ENCODE measurements around the gene TMEM179. TPM values are rescaled to one million over a fixed set of nuclear protein-coding genes. Genes with fewer than 3 reads are reported as not detected.

TMEM179 gene
- total RNA-seq, 2 donors from 2014 or later, result 8.2 to 15.7 TPM

- no peaks in the 10 kb centered on the region for H3K36me3 Mint-ChIP-seq (ENCODE audit: low read depth)
- H3K4me3 Mint-ChIP-seq, result no peak overlapping the region
- H3K27ac Mint-ChIP-seq, result no peak overlapping the region
- 78 to 90% methylated on average over 9 to 14 of the region's 14 CpGs for WGBS, 2 experiments (ENCODE audit: insufficient coverage in 1 of 2, insufficient read length in 1 of 2)
- no peaks in the 10 kb centered on the region for H3K36me3 ChIP-seq (ENCODE audit: control insufficient read depth, insufficient read depth, low read length)
- H3K27me3 Mint-ChIP-seq (ENCODE audit: insufficient read depth), result no peaks in the 10 kb centered on the region
- H3K27me3 ChIP-seq (ENCODE audit: control insufficient read depth, insufficient read depth, low read length, poor library complexity, severe bottlenecking), result no peaks in the 10 kb centered on the region
- H3K4me1 Mint-ChIP-seq, result peaks cover 11% of the 10 kb centered on the region
- H3K9ac ChIP-seq (ENCODE audit: extremely low read depth, low read length, poor library complexity, severe bottlenecking), result no peak overlapping the region
- no peaks in the 10 kb centered on the region for H3K9me3 ChIP-seq (ENCODE audit: control insufficient read depth, low read length)
- TF ChIP-seq, protein P1, sequence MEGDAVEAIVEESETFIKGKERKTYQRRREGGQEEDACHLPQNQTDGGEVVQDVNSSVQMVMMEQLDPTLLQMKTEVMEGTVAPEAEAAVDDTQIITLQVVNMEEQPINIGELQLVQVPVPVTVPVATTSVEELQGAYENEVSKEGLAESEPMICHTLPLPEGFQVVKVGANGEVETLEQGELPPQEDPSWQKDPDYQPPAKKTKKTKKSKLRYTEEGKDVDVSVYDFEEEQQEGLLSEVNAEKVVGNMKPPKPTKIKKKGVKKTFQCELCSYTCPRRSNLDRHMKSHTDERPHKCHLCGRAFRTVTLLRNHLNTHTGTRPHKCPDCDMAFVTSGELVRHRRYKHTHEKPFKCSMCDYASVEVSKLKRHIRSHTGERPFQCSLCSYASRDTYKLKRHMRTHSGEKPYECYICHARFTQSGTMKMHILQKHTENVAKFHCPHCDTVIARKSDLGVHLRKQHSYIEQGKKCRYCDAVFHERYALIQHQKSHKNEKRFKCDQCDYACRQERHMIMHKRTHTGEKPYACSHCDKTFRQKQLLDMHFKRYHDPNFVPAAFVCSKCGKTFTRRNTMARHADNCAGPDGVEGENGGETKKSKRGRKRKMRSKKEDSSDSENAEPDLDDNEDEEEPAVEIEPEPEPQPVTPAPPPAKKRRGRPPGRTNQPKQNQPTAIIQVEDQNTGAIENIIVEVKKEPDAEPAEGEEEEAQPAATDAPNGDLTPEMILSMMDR (conservative IDR thresholded peaks at IDR 0.05), result no peak
- peaks cover 7% of the 10 kb centered on the region for H3K4me1 ChIP-seq (ENCODE audit: control insufficient read depth, insufficient read depth, low read length)
- DNase-seq, result no peak
- no peak overlapping the region for H3K4me3 ChIP-seq (ENCODE audit: low read length)
- H3K9me3 Mint-ChIP-seq, result no peaks in the 10 kb centered on the region
- no peak overlapping the region for H3K27ac ChIP-seq (ENCODE audit: low read depth, low read length)
These were observed 31.1 kb upstream of the TMEM179 start for GRCh38 chr14:104635717-104636116.

DNA sequence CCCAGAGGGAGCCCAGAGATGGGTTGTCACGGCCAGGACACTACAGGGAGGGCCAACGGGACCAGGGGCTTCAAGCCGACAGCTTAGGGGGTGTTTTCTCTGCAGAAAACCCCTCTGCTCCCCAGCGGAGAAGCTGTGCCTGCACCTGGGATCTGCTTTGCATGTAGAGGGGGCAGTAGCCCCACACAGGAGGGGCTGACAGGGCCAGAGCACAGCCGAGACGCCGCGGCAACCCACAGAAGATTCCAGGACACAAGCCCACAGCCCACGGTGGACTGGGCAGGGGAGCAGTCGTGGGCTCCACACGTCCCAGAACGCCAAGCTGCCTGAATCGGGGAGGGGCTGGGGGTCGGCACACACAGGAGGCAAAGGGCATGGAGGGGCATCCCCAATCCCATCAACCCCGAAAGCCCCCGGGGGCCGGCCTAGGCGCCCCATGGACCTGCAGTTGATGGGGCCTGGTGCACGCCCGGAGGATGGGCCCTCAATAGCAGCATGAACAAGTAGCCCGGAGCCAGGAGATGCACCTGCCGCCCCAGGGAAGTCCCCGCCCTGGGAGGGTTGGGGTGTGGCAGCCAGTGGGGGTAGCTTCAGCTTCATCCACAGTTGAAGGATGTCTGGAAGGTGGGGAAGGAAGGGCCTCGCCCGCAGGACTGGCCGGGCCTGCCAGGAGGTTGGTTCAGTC, 30.5 kb upstream of the TMEM179 start:
- DNase-seq, result no peak
- H3K9me3 ChIP-seq (ENCODE audit: control insufficient read depth, low read length), result no peaks in the 10 kb centered on the region
- H3K4me1 Mint-ChIP-seq, result peaks cover 11% of the 10 kb centered on the region
- no peak overlapping the region for H3K27ac ChIP-seq (ENCODE audit: low read depth, low read length)
- no peaks in the 10 kb centered on the region for H3K36me3 ChIP-seq (ENCODE audit: control insufficient read depth, insufficient read depth, low read length)
- H3K27me3 Mint-ChIP-seq (ENCODE audit: insufficient read depth), result no peaks in the 10 kb centered on the region
- no peaks in the 10 kb centered on the region for H3K36me3 Mint-ChIP-seq (ENCODE audit: low read depth)
- H3K27me3 ChIP-seq (ENCODE audit: control insufficient read depth, insufficient read depth, low read length, poor library complexity, severe bottlenecking), result no peaks in the 10 kb centered on the region
- H3K27ac Mint-ChIP-seq, result no peak overlapping the region
- no peak overlapping the region for H3K4me3 ChIP-seq (ENCODE audit: low read length)
- H3K9ac ChIP-seq (ENCODE audit: extremely low read depth, low read length, poor library complexity, severe bottlenecking), result no peak overlapping the region
- no peak overlapping the region for H3K4me3 Mint-ChIP-seq
- H3K9me3 Mint-ChIP-seq, result no peaks in the 10 kb centered on the region
- H3K4me1 ChIP-seq (ENCODE audit: control insufficient read depth, insufficient read depth, low read length), result peaks cover 7% of the 10 kb centered on the region
- 87 to 92% methylated on average over 11 to 26 of the region's 26 CpGs for WGBS, 2 experiments (ENCODE audit: insufficient coverage in 1 of 2, insufficient read length in 1 of 2)
- TF ChIP-seq, protein P1 (conservative IDR thresholded peaks at IDR 0.05), result no peak

DNA sequence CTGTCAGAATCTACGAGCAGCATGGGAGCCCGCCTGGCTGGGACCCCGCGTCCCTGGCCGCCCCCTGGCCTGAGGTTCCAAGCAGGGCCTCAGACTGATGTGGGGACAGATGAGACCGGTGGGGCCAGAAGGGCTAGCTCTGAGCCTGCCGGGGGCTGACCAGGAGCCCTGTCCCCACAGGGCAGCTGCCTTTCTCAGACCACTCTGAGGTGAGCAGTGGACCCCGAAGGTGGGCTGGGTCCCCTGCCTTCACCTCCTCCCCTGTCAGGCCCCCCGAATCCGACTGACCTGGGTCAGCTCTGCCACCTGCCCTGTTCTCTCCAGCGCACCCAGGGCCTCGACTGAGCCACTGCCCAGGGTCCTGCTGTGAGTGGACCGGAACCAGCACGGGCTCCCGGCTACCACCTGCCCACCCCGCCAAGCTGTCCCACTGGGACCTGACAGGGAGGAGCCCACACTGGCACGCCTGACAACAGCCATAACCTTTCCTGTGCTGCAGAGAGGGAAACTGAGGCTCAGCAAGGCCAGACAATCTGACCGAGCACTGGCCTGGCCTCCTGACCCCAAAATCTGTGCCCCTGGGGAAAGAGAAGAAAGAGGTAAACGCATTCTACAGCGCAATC, 29.7 kb upstream of the TMEM179 start:
- Mint-ChIP-seq H3K27me3 (ENCODE audit: insufficient read depth) (no peaks in the 10 kb centered on the region), H3K4me3 (no peak overlapping the region), H3K9me3 (peaks cover 3% of the 10 kb centered on the region), H3K36me3 (ENCODE audit: low read depth) (no peaks in the 10 kb centered on the region), H3K27ac (no peak overlapping the region), H3K4me1 (peaks cover 11% of the 10 kb centered on the region)
- Histone ChIP-seq H3K36me3 (ENCODE audit: control insufficient read depth, insufficient read depth, low read length) (no peaks in the 10 kb centered on the region), H3K9ac (ENCODE audit: extremely low read depth, low read length, poor library complexity, severe bottlenecking) (no peak overlapping the region), H3K9me3 (ENCODE audit: control insufficient read depth, low read length) (peaks cover 6% of the 10 kb centered on the region), H3K4me1 (ENCODE audit: control insufficient read depth, insufficient read depth, low read length) (peaks cover 7% of the 10 kb centered on the region), H3K27ac (ENCODE audit: low read depth, low read length) (peak overlapping the region; percentile 38), H3K27me3 (ENCODE audit: control insufficient read depth, insufficient read depth, low read length, poor library complexity, severe bottlenecking) (no peaks in the 10 kb centered on the region), H3K4me3 (ENCODE audit: low read length) (no peak overlapping the region)
- TF ChIP-seq, protein P1 (conservative IDR thresholded peaks at IDR 0.05), result no peak
- WGBS, 2 experiments (ENCODE audit: insufficient coverage in 1 of 2, insufficient read length in 1 of 2), result 90 to 94% methylated on average over 8 to 20 of the region's 20 CpGs
- no peak for DNase-seq
